Glutamatergic neuron (in vitro differentiated cells): ENCODE data around the gene LDAF1. TPM values are rescaled to one million over a fixed set of nuclear protein-coding genes. Genes with fewer than 3 reads are reported as not detected.

Source experiments
- DNase-seq: peaks from one replicate; pipeline ENCODE4 v3.0.0; 2022
- H3K27ac Mint-ChIP-seq: one replicate; pipeline ENCODE4 v1.8.0; 2020; ENCODE audit warnings: mild to moderate bottlenecking, mixed read lengths, inconsistent platforms; ENCODE audit not compliant: unreplicated experiment
- H3K27me3 Mint-ChIP-seq: one replicate; pipeline ENCODE4 v1.8.0; 2020; ENCODE audit warnings: mild to moderate bottlenecking, moderate library complexity, mixed read lengths, inconsistent platforms; ENCODE audit not compliant: unreplicated experiment
- H3K36me3 Mint-ChIP-seq: one replicate; pipeline ENCODE4 v1.8.0; 2020; ENCODE audit warnings: mild to moderate bottlenecking, mixed read lengths, inconsistent platforms; ENCODE audit not compliant: unreplicated experiment
- H3K4me1 Mint-ChIP-seq: one replicate; pipeline ENCODE4 v1.8.0; 2020; ENCODE audit warnings: mild to moderate bottlenecking, low read depth, mixed read lengths, inconsistent platforms; ENCODE audit not compliant: unreplicated experiment
- H3K4me3 Mint-ChIP-seq: one replicate; pipeline ENCODE4 v1.8.0; 2020; ENCODE audit warnings: mild to moderate bottlenecking, mixed read lengths, inconsistent platforms; ENCODE audit not compliant: unreplicated experiment
- H3K9me3 Mint-ChIP-seq: one replicate; pipeline ENCODE4 v1.8.0; 2020; ENCODE audit warnings: mild to moderate bottlenecking, moderate library complexity, mixed read lengths, inconsistent platforms; ENCODE audit not compliant: unreplicated experiment
- CTCF ChIP-seq: fragments of 200-600 bp; sonication (generic); IDR thresholded peaks from one replicate; pipeline ENCODE4 v1.5.0; 2021; ENCODE audit not compliant: partially characterized antibody, unreplicated experiment
- total RNA-seq: library from RNA; stranded (reverse); fragmentation: NEBNext Ultra II Directional; extraction: Animal tissue kit (Norgen Biotek cat#: 25700); gene quantifications from one replicate; pipeline ENCODE4 v1.2.1, GENCODE V29; 2021; ENCODE audit not compliant: unreplicated experiment

The LDAF1 gene
- total RNA-seq, 1 donor from 2014 or later = 23.2 TPM

DNA sequence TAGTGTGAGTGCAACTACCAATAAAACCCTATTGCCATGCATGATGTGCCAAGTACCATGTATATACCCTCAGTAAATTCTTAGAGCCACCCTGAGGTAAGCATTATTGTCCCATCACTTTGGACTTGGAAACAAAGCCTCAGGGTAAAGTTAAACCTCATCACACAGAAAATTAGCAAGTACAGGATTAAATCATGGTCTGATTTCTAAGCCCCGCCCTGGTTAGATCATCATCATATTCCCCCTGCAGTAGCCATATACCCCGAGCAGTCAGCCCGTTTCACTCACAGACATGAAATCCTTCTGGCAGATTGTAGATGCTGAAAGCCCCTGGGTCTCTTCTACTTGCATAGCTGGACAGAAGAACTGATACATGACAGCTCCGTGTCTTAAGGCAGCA lies 48.1 kb downstream of the LDAF1 start:
- H3K27me3 Mint-ChIP-seq = peaks cover 3% of the 10 kb centered on the region
- H3K9me3 Mint-ChIP-seq = no peaks in the 10 kb centered on the region
- no peak overlapping the region for H3K4me3 Mint-ChIP-seq
- no peaks in the 10 kb centered on the region for H3K36me3 Mint-ChIP-seq
- no peak for DNase-seq
- no peak overlapping the region for H3K27ac Mint-ChIP-seq
- TF ChIP-seq CTCF = no peak
- no peaks in the 10 kb centered on the region for H3K4me1 Mint-ChIP-seq

- H3K4me1 Mint-ChIP-seq = no peaks in the 10 kb centered on the region
- no peak for TF ChIP-seq CTCF
- H3K27ac Mint-ChIP-seq = no peak overlapping the region
- H3K9me3 Mint-ChIP-seq = no peaks in the 10 kb centered on the region
- H3K4me3 Mint-ChIP-seq = no peak overlapping the region
- DNase-seq = no peak
- H3K27me3 Mint-ChIP-seq = peaks cover 2% of the 10 kb centered on the region
- H3K36me3 Mint-ChIP-seq = no peaks in the 10 kb centered on the region
Observed at GRCh38 chr16:21208446-21209230, 50.2 kb downstream of the LDAF1 start.

- Mint-ChIP-seq H3K9me3 (peaks cover 1% of the 10 kb centered on the region), H3K36me3 (no peaks in the 10 kb centered on the region), H3K27me3 (no peaks in the 10 kb centered on the region), H3K4me3 (no peak within 1 kb of the TSS), H3K27ac (no peak within 1 kb of the TSS), H3K4me1 (no peaks in the 10 kb centered on the region)
- TF ChIP-seq CTCF = no peak
- no peak for DNase-seq
Observed at GRCh38 chr16:21211486-21211885, 53.0 kb downstream of the LDAF1 start, which contains the start of gene ZP2. Gene ZP2, minus strand, starts transcription at chr16:21211574. Its CDS starts 27 bp downstream, at chr16:21211547.

DNA sequence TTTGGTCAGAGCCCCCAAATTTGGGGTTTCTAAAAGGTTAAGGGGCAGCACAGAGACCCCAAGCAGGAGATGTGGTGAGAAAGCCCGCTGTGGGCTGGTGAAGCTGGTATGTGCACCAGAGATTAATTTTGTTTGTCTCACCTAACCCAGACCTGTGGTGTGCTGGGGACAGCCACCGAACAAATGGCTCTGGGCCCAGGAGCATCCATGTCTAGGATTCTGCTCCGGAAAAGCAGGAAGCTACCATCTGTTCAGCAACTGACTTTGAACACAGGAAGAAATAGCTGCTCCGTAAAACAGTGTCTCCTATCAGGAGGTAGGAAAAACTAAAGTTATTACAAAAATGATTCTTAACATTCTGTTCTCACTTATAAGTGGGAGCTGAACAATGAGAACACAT lies 55.6 kb downstream of the LDAF1 start:
- H3K27me3 Mint-ChIP-seq = no peaks in the 10 kb centered on the region
- TF ChIP-seq CTCF = no peak
- peaks cover 1% of the 10 kb centered on the region for H3K9me3 Mint-ChIP-seq
- no peaks in the 10 kb centered on the region for H3K4me1 Mint-ChIP-seq
- no peaks in the 10 kb centered on the region for H3K36me3 Mint-ChIP-seq
- no peak overlapping the region for H3K4me3 Mint-ChIP-seq
- no peak overlapping the region for H3K27ac Mint-ChIP-seq
- DNase-seq = no peak

- Mint-ChIP-seq H3K4me1 (no peaks in the 10 kb centered on the region), H3K27ac (no peak overlapping the region), H3K9me3 (peaks cover 3% of the 10 kb centered on the region), H3K36me3 (no peaks in the 10 kb centered on the region), H3K4me3 (no peak overlapping the region), H3K27me3 (no peaks in the 10 kb centered on the region)
- no peak for TF ChIP-seq CTCF
- no peak for DNase-seq
Observed at GRCh38 chr16:21217121-21217520, 58.6 kb downstream of the LDAF1 start.
